Kidney (tissue), 14 donors: ENCODE measurements around the gene HIVEP3. TPM values are rescaled to one million over a fixed set of nuclear protein-coding genes. Genes with fewer than 3 reads are reported as not detected.

Experiments used
- DNase-seq, 5 donors: peaks; one replicate each; pipeline ENCODE4 v3.0.0-alpha.2; 2013 to 2020
- FAIRE-seq: peaks from 2 replicates; lab custom pipeline; 2012; peaks lifted over from hg19 to GRCh38; lab: Jason Lieb, UNC
- H3K27ac ChIP-seq, 2 donors: one replicate each; pipeline ENCODE4 v1.7.0; 2013; ENCODE audit warnings: low read depth in 2 of 2, low read length in 2 of 2, inconsistent platforms in 1 of 2
- H3K27me3 ChIP-seq: one replicate; pipeline ENCODE4 v1.7.1; 2013; ENCODE audit warnings: low read length, inconsistent platforms; ENCODE audit not compliant: control insufficient read depth, insufficient read depth
- H3K36me3 ChIP-seq, 3 donors: one replicate each; pipeline versions ENCODE4 v1.7.0 to v1.7.1; 2013; ENCODE audit warnings: low read length in 3 of 3, control low read depth in 1 of 3, inconsistent platforms in 1 of 3; ENCODE audit not compliant: insufficient read depth in 3 of 3, control insufficient read depth in 2 of 3
- H3K4me1 ChIP-seq, 3 donors: one replicate each; pipeline versions ENCODE4 v1.7.0 to v1.7.1; 2013; ENCODE audit warnings: low read length in 3 of 3, inconsistent platforms in 1 of 3, low read depth in 1 of 3; ENCODE audit not compliant: control insufficient read depth in 2 of 3, insufficient read depth in 2 of 3
- H3K4me3 ChIP-seq, 3 donors: one replicate each; pipeline versions ENCODE4 v1.7.0 to v1.8.1; 2013; ENCODE audit warnings: low read length in 3 of 3, control low read depth in 1 of 3, inconsistent platforms in 1 of 3
- H3K9ac ChIP-seq, 3 donors: one replicate each; pipeline versions ENCODE4 v1.7.0 to v1.7.1; 2013; ENCODE audit warnings: low read length in 3 of 3, control low read depth in 1 of 3, inconsistent platforms in 1 of 3
- H3K9me3 ChIP-seq, 3 donors: one replicate each; pipeline versions ENCODE4 v1.7.0 to v1.7.1; 2013; ENCODE audit warnings: low read length in 3 of 3, control low read depth in 1 of 3, inconsistent platforms in 1 of 3; ENCODE audit not compliant: control insufficient read depth in 2 of 3, insufficient read depth in 1 of 3
- intact Hi-C: fragments of 100-400 bp; cut with DNase I; formaldehyde crosslinking; loops from one replicate; pipeline ENCODE4 v1.11.1; 2022
- polyA plus RNA-seq: library from polyadenylated mRNA; stranded (reverse); fragments of 350-450 nt; fragmentation: Illumina TruSeq; extraction: RNeasy Lipid Tissue Mini Kit (QIAGEN cat#74804); gene quantifications from one replicate; pipeline ENCODE4 v1.2.3, GENCODE V29; 2014; ENCODE audit warnings: low read depth, low replicate concordance; ENCODE audit not compliant: insufficient read depth
- total RNA-seq: library from RNA; stranded (reverse); fragmentation: NEBNext Ultra II Directional; extraction: Animal tissue kit (Norgen Biotek cat#: 25700); gene quantifications from one replicate; pipeline ENCODE4 v1.2.1, GENCODE V29; 2021
- TF ChIP-seq, protein P1 (sequence below): IDR thresholded peaks from 3 replicates; pipeline ENCODE4 v1.5.1; 2012; ENCODE audit warnings: mild to moderate bottlenecking, moderate library complexity, borderline replicate concordance; ENCODE audit not compliant: insufficient read depth; ENCODE audit errors: extremely low read depth
- donor health status: control.
- donor health status: control.
- donor health status: control.
- donor health status: control.
- donor health status: control.
- donor health status: DM: yes; HTN: yes; CAD: no.
- donor health status: Normal renal cell carcinoma (clear cell type).

The HIVEP3 gene
- total and polyA plus RNA-seq, 2 donors from 2014 or later, result 3.5 to 11.0 TPM

DNA sequence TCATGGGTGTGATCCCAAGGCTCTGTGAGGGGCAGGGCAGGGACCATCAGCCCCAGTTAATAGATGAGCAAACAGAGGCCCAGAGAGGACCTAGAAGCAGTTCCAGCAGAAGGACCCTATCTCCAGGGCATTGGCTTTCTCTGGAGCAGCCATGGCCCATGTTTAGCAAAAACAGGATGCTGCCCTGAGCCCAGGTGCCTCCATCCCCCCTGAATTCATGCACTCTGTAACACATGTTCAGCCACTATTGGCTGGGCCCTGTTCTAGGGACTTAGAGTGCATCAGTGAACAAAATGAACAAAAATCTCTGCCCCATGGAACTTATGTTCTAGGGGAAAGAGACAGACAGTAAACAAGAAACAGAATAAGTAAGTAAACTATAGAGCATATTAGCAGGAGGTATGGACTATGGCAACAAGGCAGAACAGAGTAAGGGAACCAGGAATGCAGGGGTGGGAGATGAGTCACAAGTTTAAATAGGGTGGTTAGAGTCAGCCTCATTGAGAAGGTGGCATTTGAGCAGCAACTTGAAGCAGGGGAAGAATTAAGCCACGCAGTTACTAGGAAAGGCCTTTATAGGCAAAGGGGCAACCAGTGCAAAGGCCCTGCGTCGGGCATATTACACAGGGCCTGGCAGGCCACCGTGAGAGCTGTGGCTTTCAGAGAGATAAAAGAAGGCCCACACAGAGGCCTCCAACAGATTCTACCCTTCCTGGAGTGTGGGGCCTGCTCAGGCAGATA is 248.3 kb downstream of the HIVEP3 start:
- H3K27me3 ChIP-seq, result no peaks in the 10 kb centered on the region
- no peak for FAIRE-seq
- H3K4me3 ChIP-seq, result no peak overlapping the region
- peaks cover 0 to 4% (median 0%) of the 10 kb centered on the region in 3 donors for H3K4me1 ChIP-seq
- no peaks in the 10 kb centered on the region for H3K9me3 ChIP-seq
- peak in 1 of 5 donors; percentile 39 for DNase-seq
- H3K36me3 ChIP-seq, result no peaks in the 10 kb centered on the region
- H3K9ac ChIP-seq, result no peak overlapping the region
- no peak overlapping the region for H3K27ac ChIP-seq
- TF ChIP-seq, protein P1, sequence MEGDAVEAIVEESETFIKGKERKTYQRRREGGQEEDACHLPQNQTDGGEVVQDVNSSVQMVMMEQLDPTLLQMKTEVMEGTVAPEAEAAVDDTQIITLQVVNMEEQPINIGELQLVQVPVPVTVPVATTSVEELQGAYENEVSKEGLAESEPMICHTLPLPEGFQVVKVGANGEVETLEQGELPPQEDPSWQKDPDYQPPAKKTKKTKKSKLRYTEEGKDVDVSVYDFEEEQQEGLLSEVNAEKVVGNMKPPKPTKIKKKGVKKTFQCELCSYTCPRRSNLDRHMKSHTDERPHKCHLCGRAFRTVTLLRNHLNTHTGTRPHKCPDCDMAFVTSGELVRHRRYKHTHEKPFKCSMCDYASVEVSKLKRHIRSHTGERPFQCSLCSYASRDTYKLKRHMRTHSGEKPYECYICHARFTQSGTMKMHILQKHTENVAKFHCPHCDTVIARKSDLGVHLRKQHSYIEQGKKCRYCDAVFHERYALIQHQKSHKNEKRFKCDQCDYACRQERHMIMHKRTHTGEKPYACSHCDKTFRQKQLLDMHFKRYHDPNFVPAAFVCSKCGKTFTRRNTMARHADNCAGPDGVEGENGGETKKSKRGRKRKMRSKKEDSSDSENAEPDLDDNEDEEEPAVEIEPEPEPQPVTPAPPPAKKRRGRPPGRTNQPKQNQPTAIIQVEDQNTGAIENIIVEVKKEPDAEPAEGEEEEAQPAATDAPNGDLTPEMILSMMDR, result no peak
- intact Hi-C loops, result no loop called here

DNA sequence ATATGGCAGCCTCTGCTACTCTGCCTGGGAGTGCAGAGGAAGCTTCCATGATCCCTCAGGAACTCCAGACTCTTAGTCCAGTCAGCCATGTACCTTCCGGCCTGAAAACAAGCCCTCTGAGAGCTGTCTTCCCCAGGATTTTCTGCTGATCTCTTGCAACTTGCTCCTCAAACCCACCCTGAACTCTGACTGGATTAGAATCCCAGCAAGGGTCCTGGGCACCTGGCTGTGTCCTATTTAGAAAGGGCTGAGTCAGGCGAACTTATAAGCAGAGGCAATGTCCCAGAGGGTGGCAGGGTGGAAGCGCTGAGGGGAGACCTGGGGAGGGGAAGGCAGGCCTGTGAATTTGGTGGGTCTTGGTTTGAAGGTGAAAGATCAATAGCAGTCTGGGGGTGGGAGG is 249.8 kb downstream of the HIVEP3 start:
- H3K9ac ChIP-seq, result no peak overlapping the region
- TF ChIP-seq, protein P1, result no peak
- H3K4me3 ChIP-seq, result no peak overlapping the region
- FAIRE-seq (no peak), DNase-seq (peak in 1 of 5 donors; percentile 37)
- peaks cover 0 to 8% (median 0%) of the 10 kb centered on the region in 3 donors for H3K4me1 ChIP-seq
- no peaks in the 10 kb centered on the region for H3K27me3 ChIP-seq
- H3K27ac ChIP-seq, result no peak overlapping the region
- intact Hi-C loops, result no loop called here
- H3K9me3 ChIP-seq, result no peaks in the 10 kb centered on the region
- H3K36me3 ChIP-seq, result no peaks in the 10 kb centered on the region

DNA sequence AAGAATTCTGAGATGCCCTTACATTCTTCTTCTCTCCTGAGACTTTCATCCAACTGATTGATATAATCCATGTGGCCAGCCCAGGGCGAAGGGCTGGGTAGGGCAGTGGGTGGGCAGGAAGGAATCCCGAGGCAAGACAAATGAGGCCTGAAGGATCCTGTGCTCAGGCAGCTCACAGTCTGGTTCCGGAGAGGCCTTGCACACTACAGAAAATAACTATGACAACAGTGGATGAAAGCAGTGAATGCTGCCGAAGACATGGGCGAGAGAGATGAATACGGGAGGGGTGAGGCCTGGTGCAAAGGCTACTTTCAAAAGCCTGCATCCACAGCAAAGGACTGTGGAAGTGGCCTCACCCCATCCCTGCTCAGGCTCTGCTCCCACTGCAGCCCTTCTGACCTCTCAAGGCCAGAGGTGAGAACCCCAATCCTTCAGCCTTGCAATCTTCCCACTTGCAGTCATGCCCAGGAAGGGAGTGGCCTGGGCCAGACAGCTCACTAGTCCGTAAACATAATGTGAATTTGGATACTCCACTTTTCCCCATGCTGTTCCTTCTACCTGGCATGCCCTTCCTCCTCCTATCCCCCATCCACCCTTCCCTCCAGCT is 250.6 kb downstream of the HIVEP3 start:
- Histone ChIP-seq H3K9ac (no peak overlapping the region), H3K4me3 (no peak overlapping the region), H3K4me1 (peaks cover 0 to 6% (median 0%) of the 10 kb centered on the region in 3 donors), H3K9me3 (no peaks in the 10 kb centered on the region), H3K27ac (no peak overlapping the region), H3K27me3 (no peaks in the 10 kb centered on the region), H3K36me3 (no peaks in the 10 kb centered on the region)
- TF ChIP-seq, protein P1, result no peak
- intact Hi-C loops, result no loop called here
- DNase-seq, result peak in 1 of 5 donors; percentile 28
- no peak for FAIRE-seq
